Spleen (tissue), 7 donors: ENCODE results near the gene CCDC137.

Experiments used
- CTCF ChIP-seq, 11 experiments: fragments of 200-600 bp in 7 of 11; fragments of 450-650 bp in 4 of 11; sonication (generic) in 4 of 11; IDR thresholded peaks in 8 of 11; conservative IDR thresholded peaks in 3 of 11; 1 replicate in 7 of 11; 2 replicates in 4 of 11; pipeline versions ENCODE4 v1.4.0 to v1.8.0; 2016 to 2021; ENCODE audit warnings: antibody characterized with exemption in 11 of 11, inconsistent platforms in 4 of 11, mild to moderate bottlenecking in 1 of 11
- POLR2A ChIP-seq, 3 donors: fragments of 450-650 bp; IDR thresholded peaks; one replicate each; pipeline ENCODE4 v1.5.1; 2017; ENCODE audit warnings: antibody characterized with exemption in 3 of 3, mild to moderate bottlenecking in 1 of 3
- donor health status: DM: no; HTN: no; CAD: no; lungs with moderate emphysema.
- donor health status: DM: no; HTN: no; CAD: no.
- donor health status: DM: no; HTN: no; CAD: no.

DNA sequence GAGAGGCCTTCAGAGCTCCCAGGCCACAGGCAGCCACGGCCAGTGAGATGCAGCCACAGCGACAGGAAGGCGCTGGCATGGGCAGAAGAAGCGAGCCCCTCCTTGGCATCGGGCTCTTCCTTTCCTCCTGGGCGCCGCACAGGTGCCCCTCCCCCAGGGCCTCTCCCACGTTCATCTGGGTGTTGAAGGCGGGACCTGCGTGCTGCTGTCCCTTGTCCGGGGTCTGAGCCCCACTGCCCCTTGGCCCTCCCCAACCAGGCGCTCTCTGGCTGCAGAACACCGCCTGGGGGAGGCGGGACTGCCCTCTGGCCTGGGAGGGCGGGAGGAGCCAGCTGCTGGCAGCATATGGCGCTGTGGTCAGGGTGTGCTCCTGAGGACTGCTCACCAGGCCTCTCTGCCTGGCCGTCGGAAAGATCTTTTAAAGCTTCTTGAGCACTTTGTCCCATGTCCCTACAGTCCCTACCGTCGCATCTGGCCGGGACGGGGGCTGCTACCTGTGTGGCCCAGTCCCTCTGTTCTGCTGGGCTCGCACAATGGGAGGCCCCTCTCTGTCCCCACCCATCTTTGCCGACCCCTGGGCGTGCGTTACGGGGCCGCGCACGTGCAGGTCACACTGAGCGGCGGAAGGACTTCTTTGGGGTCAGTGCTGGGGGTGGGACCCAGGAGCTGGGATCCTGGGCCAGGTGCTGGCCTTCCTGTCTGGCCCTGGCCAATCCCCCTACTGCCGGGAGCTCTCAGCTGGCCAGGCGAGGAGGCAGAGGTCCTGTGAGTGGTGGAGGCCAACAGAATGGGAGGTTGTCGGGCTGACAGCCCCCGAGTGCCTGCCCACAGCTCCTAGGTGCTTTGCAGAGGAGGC lies 47.2 kb downstream of the CCDC137 start:
- TF ChIP-seq POLR2A (IDR thresholded peaks at IDR 0.05): no peak
- TF ChIP-seq CTCF (IDR thresholded peaks at IDR 0.05 in 8 of 11, conservative IDR thresholded peaks at IDR 0.05 in 3 of 11): no peak
